Hematopoietic multipotent progenitor cell treated with erythropoietin and hydrocortisone succinate and interleukin-3 and kit ligand, for 15 days (in vitro differentiated cells): ENCODE results near the gene MTHFD1L.
"Not testable (repeated sequence)": the region's sequence is repeated elsewhere in the genome, so short reads cannot be mapped to it uniquely, and the experiment has no call there.

Source experiments
- DNase-seq: peaks from one replicate; pipeline ENCODE4 v3.0.0-alpha.2; 2015; ENCODE audit warnings: low spot score

The MTHFD1L gene

GRCh38 chr6:151123641-151124040 lies 258.1 kb downstream of the MTHFD1L start:
- not testable (repeated sequence) for DNase-seq

GRCh38 chr6:151125242-151125641 lies 259.7 kb downstream of the MTHFD1L start:
- not testable (repeated sequence) for DNase-seq

- not testable (repeated sequence) for DNase-seq
Measured at GRCh38 chr6:151125651-151126416, 260.3 kb downstream of the MTHFD1L start.

- DNase-seq: not testable (repeated sequence)
Measured at GRCh38 chr6:151126417-151126724, 260.9 kb downstream of the MTHFD1L start.

- DNase-seq: not testable (repeated sequence)
Measured at GRCh38 chr6:151127133-151127798, 261.8 kb downstream of the MTHFD1L start.

GRCh38 chr6:151128763-151129370 lies 263.4 kb downstream of the MTHFD1L start:
- no peak for DNase-seq

GRCh38 chr6:151130329-151130728 lies 264.8 kb downstream of the MTHFD1L start:
- no peak for DNase-seq

- DNase-seq: no peak
Measured at GRCh38 chr6:151131324-151132007, 266.0 kb downstream of the MTHFD1L start.

GRCh38 chr6:151136141-151136755 lies 270.7 kb downstream of the MTHFD1L start:
- DNase-seq: no peak

- no peak for DNase-seq
Measured at GRCh38 chr6:151137542-151137941, 272.0 kb downstream of the MTHFD1L start.

- no peak for DNase-seq
Measured at GRCh38 chr6:151139524-151139923, 274.0 kb downstream of the MTHFD1L start.

GRCh38 chr6:151140767-151141166 lies 275.3 kb downstream of the MTHFD1L start:
- no peak for DNase-seq

GRCh38 chr6:151141685-151142084 lies 276.2 kb downstream of the MTHFD1L start:
- DNase-seq: no peak

- DNase-seq: no peak
Measured at GRCh38 chr6:151142676-151143075, 277.2 kb downstream of the MTHFD1L start.

GRCh38 chr6:151143337-151143736 lies 277.8 kb downstream of the MTHFD1L start:
- DNase-seq: no peak

- no peak for DNase-seq
Measured at GRCh38 chr6:151143806-151144205, 278.3 kb downstream of the MTHFD1L start.

GRCh38 chr6:151147118-151147832 lies 281.8 kb downstream of the MTHFD1L start:
- DNase-seq: no peak

- no peak for DNase-seq
Measured at GRCh38 chr6:151148111-151148510, 282.6 kb downstream of the MTHFD1L start.

GRCh38 chr6:151149793-151150192 lies 284.3 kb downstream of the MTHFD1L start:
- no peak for DNase-seq
